ENCODE results near the gene THADA.

The THADA gene

DNA sequence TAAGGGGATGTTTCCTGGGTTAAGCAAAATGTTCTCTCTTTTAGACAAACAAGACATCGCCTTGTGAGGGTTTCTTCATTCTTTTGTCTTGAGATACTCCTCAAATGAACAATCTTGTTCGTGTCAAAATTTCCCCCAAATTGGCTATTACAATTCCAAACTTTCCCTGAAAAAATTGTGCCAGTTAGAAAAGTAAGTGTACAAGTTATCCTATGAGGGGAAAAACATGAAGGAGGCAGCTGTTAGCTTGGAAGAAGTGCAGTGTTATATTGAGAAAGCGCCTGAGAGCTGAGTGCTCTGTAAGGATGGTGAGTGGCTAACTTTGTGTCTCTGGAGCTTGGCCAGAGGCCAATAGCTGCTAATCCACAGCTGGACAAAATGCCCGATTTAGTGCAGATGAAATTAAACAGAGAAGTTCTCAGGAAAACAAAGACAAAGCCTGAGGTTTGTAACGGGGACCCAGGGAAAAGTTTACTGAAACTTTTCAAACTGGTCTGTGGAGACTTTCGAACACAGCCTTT is 27.2 kb upstream of the THADA start:
- 85 to 92% methylated on average over 6 of the region's 6 CpGs for WGBS, 2 experiments
- no peak overlapping the region for H3K4me3 ChIP-seq (ENCODE audit: insufficient read depth, low read depth, low read length)

DNA sequence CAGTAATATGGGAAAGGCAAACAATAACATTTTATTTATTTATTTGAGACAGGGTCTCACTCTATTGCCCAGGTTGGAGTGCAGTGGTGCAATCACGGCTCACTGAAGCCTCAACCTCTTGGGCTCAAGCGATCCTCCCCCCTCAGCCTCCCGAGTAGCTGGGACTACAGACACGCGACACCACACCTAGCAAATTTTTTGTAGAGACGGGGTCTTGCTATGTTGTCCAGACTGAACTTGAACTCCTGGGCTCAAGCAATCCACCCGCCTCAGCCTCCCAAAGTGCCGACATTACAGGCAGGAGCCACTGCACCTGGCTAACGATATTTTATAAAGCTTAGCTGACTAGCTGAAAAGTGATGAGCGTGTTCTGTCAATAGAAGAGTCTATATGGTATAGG is 23.7 kb upstream of the THADA start:
- H3K27ac ChIP-seq (ENCODE audit: insufficient read depth, low read depth, low read length, poor library complexity, severe bottlenecking), result no peak overlapping the region
- no peak overlapping the region for H3K4me3 ChIP-seq (ENCODE audit: insufficient read depth, low read depth, low read length)
- no peaks in the 10 kb centered on the region for H3K36me3 ChIP-seq (ENCODE audit: control insufficient read depth, insufficient read depth, low read length)
- no peaks in the 10 kb centered on the region for H3K27me3 ChIP-seq (ENCODE audit: control insufficient read depth, insufficient read depth, low read length, poor library complexity, severe bottlenecking)
- H3K9me3 ChIP-seq (ENCODE audit: control insufficient read depth, low read length), result no peaks in the 10 kb centered on the region
- H3K4me1 ChIP-seq (ENCODE audit: control insufficient read depth, insufficient read depth, low read length), result no peaks in the 10 kb centered on the region
- WGBS, 2 experiments, result 94 to 95% methylated on average over 10 of the region's 10 CpGs

More for the DNA sequence above, 27.2 kb upstream of the THADA start:
- Histone ChIP-seq H3K27me3 (ENCODE audit: control insufficient read depth, insufficient read depth, low read length, poor library complexity, severe bottlenecking) (no peaks in the 10 kb centered on the region), H3K27ac (ENCODE audit: insufficient read depth, low read depth, low read length, poor library complexity, severe bottlenecking) (no peak overlapping the region), H3K9me3 (ENCODE audit: control insufficient read depth, low read length) (no peaks in the 10 kb centered on the region), H3K4me1 (ENCODE audit: control insufficient read depth, insufficient read depth, low read length) (no peaks in the 10 kb centered on the region), H3K36me3 (ENCODE audit: control insufficient read depth, insufficient read depth, low read length) (no peaks in the 10 kb centered on the region)

DNA sequence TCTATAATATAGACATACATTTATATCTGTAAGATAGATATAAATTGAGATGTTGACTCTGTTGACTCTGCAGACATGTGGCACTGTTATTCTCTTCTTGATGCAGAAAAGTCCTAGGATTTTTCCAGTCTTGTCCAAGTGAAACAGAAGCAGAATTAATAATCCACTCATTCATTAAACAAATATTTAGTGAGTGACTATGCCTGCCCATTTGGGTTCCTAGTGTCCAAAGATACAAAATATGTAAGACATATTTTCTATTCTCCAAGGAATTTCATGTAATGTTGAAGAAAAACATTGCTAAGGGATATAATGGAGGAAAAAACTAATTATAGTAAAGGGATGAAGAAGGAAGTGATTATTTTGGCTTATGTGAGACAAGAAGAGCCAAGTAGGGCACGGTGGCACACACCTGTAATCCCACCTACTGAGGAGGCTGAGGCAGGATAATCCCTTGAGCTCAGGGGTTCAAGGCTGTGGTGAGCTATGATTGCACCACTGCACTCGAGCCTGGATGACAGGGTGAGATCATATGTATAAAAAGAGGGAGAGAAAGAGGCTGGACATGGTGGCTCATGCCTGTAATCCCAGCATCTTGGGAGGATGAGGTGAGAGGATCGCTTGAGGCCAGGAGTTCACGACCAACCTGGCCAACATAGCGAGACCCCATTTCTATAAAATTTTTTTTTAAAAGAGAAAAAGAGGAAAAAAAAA is 21.3 kb upstream of the THADA start:
- WGBS, 2 experiments, result 92 to 93% methylated on average over 5 of the region's 5 CpGs
- H3K9me3 ChIP-seq (ENCODE audit: control insufficient read depth, low read length), result no peaks in the 10 kb centered on the region
- no peak overlapping the region for H3K4me3 ChIP-seq (ENCODE audit: insufficient read depth, low read depth, low read length)
- H3K27me3 ChIP-seq (ENCODE audit: control insufficient read depth, insufficient read depth, low read length, poor library complexity, severe bottlenecking), result no peaks in the 10 kb centered on the region
- no peaks in the 10 kb centered on the region for H3K4me1 ChIP-seq (ENCODE audit: control insufficient read depth, insufficient read depth, low read length)
- H3K27ac ChIP-seq (ENCODE audit: insufficient read depth, low read depth, low read length, poor library complexity, severe bottlenecking), result no peak overlapping the region
- H3K36me3 ChIP-seq (ENCODE audit: control insufficient read depth, insufficient read depth, low read length), result no peaks in the 10 kb centered on the region

DNA sequence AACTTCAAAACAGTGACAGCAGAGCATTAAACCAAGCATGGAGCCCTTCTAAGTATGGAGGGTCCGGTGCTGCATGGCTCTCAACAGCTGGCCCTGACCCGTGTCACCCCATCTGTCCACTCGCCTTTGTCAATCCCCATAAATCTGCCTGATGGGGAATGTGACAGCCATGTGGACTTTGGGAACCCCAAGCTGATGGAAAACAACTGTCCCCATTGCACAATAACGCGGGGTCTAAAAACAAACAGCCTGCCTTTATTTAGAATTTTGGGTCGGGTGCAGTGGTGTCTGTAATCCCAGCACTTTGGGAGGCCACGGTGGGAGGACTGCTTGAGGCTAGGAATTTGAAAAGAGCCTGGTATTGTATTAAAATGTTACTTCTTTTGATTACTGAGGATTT is 17.1 kb upstream of the THADA start:
- no peak overlapping the region for H3K27ac ChIP-seq (ENCODE audit: insufficient read depth, low read depth, low read length, poor library complexity, severe bottlenecking)
- peaks cover 3% of the 10 kb centered on the region for H3K4me1 ChIP-seq (ENCODE audit: control insufficient read depth, insufficient read depth, low read length)
- no peak overlapping the region for H3K4me3 ChIP-seq (ENCODE audit: insufficient read depth, low read depth, low read length)
- H3K27me3 ChIP-seq (ENCODE audit: control insufficient read depth, insufficient read depth, low read length, poor library complexity, severe bottlenecking), result no peaks in the 10 kb centered on the region
- no peaks in the 10 kb centered on the region for H3K36me3 ChIP-seq (ENCODE audit: control insufficient read depth, insufficient read depth, low read length)
- WGBS, 2 experiments, result 85 to 89% methylated on average over 7 of the region's 7 CpGs
- H3K9me3 ChIP-seq (ENCODE audit: control insufficient read depth, low read length), result no peaks in the 10 kb centered on the region

DNA sequence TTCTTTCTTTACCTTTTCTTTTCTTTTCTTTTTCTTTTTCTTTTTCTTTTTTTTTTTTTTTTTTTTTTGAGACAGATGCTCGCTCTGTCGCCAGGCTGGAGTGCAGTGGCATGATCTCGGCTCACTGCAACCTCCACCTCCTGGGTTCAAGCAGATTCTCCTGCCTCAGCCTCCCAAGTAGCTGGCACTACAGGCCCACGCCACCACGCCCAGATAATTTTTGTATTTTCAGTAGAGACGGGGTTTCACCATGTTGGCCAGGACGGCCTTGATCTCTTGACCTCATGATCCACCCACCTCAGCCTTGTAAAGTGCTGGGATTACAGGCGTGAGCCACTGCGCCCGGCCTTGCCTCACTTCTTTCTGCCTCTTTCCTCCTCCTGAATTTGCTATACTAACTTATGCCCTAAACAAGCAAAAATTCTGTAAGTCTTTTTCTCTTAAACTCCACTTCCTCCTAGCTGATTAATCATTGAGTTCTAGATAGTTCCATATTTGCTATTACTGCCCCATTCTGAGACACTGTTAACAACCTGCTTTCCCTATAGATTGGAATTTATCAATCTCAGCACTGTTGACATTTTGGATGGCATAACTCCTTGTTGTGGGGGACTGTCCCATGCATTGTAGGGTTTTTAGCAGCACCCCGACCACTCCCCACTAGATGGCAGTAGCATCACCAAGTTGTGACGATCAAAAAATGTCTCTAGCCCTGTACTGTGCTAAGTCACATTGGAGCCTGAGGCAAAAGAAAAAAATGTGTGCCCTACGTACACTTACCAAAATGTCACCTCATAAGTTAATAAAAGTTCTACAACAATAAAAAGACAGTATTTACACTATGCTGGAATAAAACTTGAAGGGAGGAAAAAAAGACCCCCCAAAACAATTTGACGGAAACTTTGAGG is 16.4 kb upstream of the THADA start:
- Histone ChIP-seq H3K4me3 (ENCODE audit: insufficient read depth, low read depth, low read length) (no peak overlapping the region), H3K4me1 (ENCODE audit: control insufficient read depth, insufficient read depth, low read length) (peaks cover 3% of the 10 kb centered on the region), H3K27ac (ENCODE audit: insufficient read depth, low read depth, low read length, poor library complexity, severe bottlenecking) (no peak overlapping the region), H3K9me3 (ENCODE audit: control insufficient read depth, low read length) (no peaks in the 10 kb centered on the region), H3K27me3 (ENCODE audit: control insufficient read depth, insufficient read depth, low read length, poor library complexity, severe bottlenecking) (no peaks in the 10 kb centered on the region), H3K36me3 (ENCODE audit: control insufficient read depth, insufficient read depth, low read length) (no peaks in the 10 kb centered on the region)
- 72% methylated on average over 13 to 14 of the region's 14 CpGs for WGBS, 2 experiments

DNA sequence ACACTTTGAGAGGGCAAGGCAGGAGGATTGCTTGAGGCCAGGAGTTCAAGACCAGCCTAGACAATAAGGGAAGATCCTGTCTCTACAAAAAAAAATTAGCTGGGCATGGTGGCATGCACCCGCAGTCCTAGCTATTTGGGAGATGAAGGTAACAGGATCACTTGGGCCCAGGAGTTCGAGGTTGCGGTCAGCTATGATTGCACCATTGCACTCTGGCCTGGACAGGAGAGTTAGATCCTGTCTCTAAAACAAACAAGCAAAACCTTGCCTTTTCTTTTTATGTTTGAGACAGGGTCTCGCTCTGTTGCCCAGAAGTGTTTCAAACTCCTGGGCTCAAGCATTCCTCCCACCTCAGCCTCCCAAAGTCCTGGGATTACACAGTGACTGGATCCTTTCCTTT is 14.5 kb upstream of the THADA start:
- WGBS, 2 experiments, result 91 to 93% methylated on average over 4 of the region's 4 CpGs
- H3K27me3 ChIP-seq (ENCODE audit: control insufficient read depth, insufficient read depth, low read length, poor library complexity, severe bottlenecking), result no peaks in the 10 kb centered on the region
- H3K27ac ChIP-seq (ENCODE audit: insufficient read depth, low read depth, low read length, poor library complexity, severe bottlenecking), result no peak overlapping the region
- peaks cover 3% of the 10 kb centered on the region for H3K4me1 ChIP-seq (ENCODE audit: control insufficient read depth, insufficient read depth, low read length)
- no peak overlapping the region for H3K4me3 ChIP-seq (ENCODE audit: insufficient read depth, low read depth, low read length)
- H3K9me3 ChIP-seq (ENCODE audit: control insufficient read depth, low read length), result no peaks in the 10 kb centered on the region
- H3K36me3 ChIP-seq (ENCODE audit: control insufficient read depth, insufficient read depth, low read length), result no peaks in the 10 kb centered on the region

DNA sequence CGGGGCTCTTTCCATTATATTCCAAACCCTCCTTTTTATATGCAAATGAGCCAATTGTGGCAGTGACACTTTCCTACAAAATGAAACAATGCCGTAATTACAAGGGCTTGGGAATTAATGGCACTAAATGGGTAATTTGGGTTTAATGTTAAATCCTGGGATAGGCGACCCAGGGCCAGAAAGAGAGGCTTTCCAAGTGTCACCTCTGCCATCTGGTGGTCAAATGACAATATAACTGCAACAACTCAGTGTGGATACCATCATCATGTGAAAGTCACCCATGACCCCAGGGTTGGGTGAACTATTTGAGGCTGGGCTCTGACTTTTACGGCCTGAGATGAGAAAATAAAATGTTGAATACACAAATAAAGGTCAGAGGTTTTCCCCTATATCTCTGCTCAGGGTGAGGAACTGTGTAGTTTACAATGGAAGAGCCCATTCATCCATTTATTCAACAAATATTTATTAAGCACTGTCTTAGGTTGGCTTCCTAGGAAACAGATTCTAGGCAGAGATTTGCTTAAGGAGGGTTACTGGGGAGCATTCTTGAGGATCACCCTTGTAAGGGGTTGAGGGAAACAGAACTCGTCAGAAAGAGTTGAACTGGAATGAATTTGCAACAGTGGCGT is 13.6 kb upstream of the THADA start:
- no peak overlapping the region for H3K4me3 ChIP-seq (ENCODE audit: insufficient read depth, low read depth, low read length)
- no peaks in the 10 kb centered on the region for H3K27me3 ChIP-seq (ENCODE audit: control insufficient read depth, insufficient read depth, low read length, poor library complexity, severe bottlenecking)
- no peaks in the 10 kb centered on the region for H3K36me3 ChIP-seq (ENCODE audit: control insufficient read depth, insufficient read depth, low read length)
- 43 to 47% methylated on average over 6 of the region's 6 CpGs for WGBS, 2 experiments
- H3K27ac ChIP-seq (ENCODE audit: insufficient read depth, low read depth, low read length, poor library complexity, severe bottlenecking), result no peak overlapping the region
- H3K9me3 ChIP-seq (ENCODE audit: control insufficient read depth, low read length), result no peaks in the 10 kb centered on the region
- peaks cover 3% of the 10 kb centered on the region for H3K4me1 ChIP-seq (ENCODE audit: control insufficient read depth, insufficient read depth, low read length)

DNA sequence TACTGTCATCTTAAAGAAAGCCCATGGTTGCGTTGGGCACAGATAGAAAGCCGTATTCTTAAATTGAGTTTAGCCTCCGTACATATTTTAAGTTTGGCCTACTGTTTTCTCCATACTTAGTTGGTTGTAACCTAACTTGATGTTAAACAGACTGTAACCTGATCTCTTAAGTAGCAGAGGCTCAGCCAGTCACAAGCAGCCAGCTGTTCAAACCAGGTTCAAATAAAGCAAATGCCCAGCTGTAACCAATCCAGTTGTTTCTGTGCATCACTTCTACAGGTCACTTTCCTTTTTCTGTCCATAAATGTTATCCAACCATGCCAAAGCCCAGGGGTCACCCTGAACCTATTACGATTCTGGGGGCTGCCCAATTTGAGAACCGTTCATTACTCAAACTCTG is 10.0 kb upstream of the THADA start:
- Histone ChIP-seq H3K4me1 (ENCODE audit: control insufficient read depth, insufficient read depth, low read length) (peaks cover 3% of the 10 kb centered on the region), H3K27ac (ENCODE audit: insufficient read depth, low read depth, low read length, poor library complexity, severe bottlenecking) (no peak overlapping the region), H3K36me3 (ENCODE audit: control insufficient read depth, insufficient read depth, low read length) (no peaks in the 10 kb centered on the region), H3K9me3 (ENCODE audit: control insufficient read depth, low read length) (no peaks in the 10 kb centered on the region), H3K27me3 (ENCODE audit: control insufficient read depth, insufficient read depth, low read length, poor library complexity, severe bottlenecking) (no peaks in the 10 kb centered on the region), H3K4me3 (ENCODE audit: insufficient read depth, low read depth, low read length) (no peak overlapping the region)
- WGBS, 2 experiments, result 92 to 94% methylated on average over 4 to 5 of the region's 5 CpGs

DNA sequence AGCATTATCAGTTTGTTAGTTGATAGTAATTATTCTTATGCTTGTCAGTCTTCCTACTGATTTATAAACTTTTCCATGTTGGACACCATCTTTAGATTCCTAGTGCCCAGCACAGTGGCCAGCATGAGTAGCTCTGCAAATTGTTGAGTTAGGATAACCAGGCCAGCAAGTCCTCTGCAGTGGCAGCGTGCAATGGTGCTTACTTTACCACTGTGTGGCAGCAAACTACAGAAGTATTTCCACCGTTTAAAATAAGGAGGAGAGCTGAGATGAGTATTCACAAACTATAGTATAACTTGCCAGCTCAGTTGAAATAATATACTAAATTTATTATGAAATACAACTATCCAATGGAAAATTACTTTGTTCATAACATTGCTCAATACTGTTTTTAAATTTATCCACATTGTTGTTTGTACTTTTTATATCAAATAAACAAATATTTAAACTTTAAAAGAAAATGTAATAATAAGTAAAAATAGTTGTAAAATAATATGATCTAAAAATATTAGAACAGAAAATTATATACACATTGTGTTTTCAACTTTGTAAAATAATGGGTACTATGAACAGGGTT is 9.3 kb upstream of the THADA start:
- 8 to 27% methylated on average over 1 to 2 of the region's 2 CpGs for WGBS, 2 experiments

More for the DNA sequence above, 9.3 kb upstream of the THADA start:
- Histone ChIP-seq H3K36me3 (ENCODE audit: control insufficient read depth, insufficient read depth, low read length) (no peaks in the 10 kb centered on the region), H3K4me1 (ENCODE audit: control insufficient read depth, insufficient read depth, low read length) (peaks cover 3% of the 10 kb centered on the region), H3K27me3 (ENCODE audit: control insufficient read depth, insufficient read depth, low read length, poor library complexity, severe bottlenecking) (no peaks in the 10 kb centered on the region), H3K4me3 (ENCODE audit: insufficient read depth, low read depth, low read length) (no peak overlapping the region), H3K27ac (ENCODE audit: insufficient read depth, low read depth, low read length, poor library complexity, severe bottlenecking) (no peak overlapping the region), H3K9me3 (ENCODE audit: control insufficient read depth, low read length) (no peaks in the 10 kb centered on the region)
